ENCODE results near the gene ZNF516. TPM values are rescaled to one million over a fixed set of nuclear protein-coding genes. Genes with fewer than 3 reads are reported as not detected.

The ZNF516 gene
- total RNA-seq, 1 donor from 2014 or later = 108 TPM

DNA sequence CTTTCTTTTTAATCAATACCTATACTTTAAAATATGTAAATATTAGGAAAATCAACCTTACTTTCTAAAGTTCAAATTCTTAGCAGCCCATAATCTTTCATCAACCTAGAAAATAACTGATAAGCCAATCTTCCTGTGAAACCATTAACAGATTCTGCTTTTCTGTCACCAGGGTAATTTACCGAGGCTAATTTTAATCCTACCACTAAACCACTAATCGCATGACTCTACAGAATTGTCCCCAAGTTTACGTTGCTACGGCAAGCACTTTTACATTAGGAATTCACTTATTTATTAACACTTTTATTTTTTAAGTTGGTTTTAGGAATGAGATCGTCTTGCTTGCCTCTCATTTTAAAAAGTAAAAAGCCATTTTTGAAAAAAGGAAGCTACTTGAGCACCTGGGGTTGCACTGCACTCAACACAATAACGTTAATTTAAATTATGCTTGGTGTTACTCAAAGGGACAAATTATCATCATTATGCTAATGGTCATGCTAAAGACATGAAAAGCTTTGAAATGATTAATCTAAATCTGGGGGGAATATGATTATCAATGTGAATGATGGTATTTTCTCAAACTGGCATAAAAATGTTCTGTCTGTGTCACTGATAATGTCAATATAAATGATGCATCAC, 10.2 kb downstream of the ZNF516 start:
- no peak for DNase-seq (ENCODE audit: low spot score, unreplicated experiment)
- peaks cover 64% of the 10 kb centered on the region for H3K4me1 Mint-ChIP-seq (ENCODE audit: low read depth)
- peaks cover 19% of the 10 kb centered on the region for H3K36me3 Mint-ChIP-seq (ENCODE audit: insufficient read depth)
- H3K4me3 Mint-ChIP-seq (ENCODE audit: low read depth) = no peak overlapping the region
- TF ChIP-seq, protein P1, sequence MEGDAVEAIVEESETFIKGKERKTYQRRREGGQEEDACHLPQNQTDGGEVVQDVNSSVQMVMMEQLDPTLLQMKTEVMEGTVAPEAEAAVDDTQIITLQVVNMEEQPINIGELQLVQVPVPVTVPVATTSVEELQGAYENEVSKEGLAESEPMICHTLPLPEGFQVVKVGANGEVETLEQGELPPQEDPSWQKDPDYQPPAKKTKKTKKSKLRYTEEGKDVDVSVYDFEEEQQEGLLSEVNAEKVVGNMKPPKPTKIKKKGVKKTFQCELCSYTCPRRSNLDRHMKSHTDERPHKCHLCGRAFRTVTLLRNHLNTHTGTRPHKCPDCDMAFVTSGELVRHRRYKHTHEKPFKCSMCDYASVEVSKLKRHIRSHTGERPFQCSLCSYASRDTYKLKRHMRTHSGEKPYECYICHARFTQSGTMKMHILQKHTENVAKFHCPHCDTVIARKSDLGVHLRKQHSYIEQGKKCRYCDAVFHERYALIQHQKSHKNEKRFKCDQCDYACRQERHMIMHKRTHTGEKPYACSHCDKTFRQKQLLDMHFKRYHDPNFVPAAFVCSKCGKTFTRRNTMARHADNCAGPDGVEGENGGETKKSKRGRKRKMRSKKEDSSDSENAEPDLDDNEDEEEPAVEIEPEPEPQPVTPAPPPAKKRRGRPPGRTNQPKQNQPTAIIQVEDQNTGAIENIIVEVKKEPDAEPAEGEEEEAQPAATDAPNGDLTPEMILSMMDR (IDR thresholded peaks at IDR 0.05; ENCODE audit: unreplicated experiment) = no peak
- no peaks in the 10 kb centered on the region for H3K27me3 Mint-ChIP-seq
- no peaks in the 10 kb centered on the region for H3K9me3 Mint-ChIP-seq (ENCODE audit: low read depth)
- H3K27ac Mint-ChIP-seq = peak overlapping the region; percentile 86

DNA sequence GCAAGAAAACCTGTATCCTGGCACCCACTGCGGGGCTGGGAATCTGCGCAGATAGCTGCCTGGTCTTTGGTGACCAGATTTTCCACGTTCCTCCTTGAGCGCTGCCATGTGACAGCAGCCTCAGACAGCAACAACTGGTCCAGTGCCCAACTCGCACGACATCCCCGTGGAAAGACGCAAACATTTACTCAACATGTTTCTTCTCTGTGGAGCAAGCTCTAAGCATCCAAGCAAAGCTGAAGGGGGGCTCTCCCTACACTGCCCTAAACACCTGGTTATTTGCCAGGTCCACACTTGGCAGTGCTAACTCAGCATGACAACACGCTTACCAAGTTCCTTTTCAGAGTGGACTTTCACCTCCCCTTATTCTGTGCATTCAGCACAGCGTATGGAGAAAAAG, 11.3 kb downstream of the ZNF516 start:
- no peaks in the 10 kb centered on the region for H3K9me3 Mint-ChIP-seq (ENCODE audit: low read depth)
- peak overlapping the region; percentile 82 for H3K27ac Mint-ChIP-seq
- TF ChIP-seq, protein P1 (IDR thresholded peaks at IDR 0.05; ENCODE audit: unreplicated experiment) = no peak
- H3K4me3 Mint-ChIP-seq (ENCODE audit: low read depth) = no peak overlapping the region
- no peak for DNase-seq (ENCODE audit: low spot score, unreplicated experiment)
- H3K36me3 Mint-ChIP-seq (ENCODE audit: insufficient read depth) = peaks cover 19% of the 10 kb centered on the region
- no peaks in the 10 kb centered on the region for H3K27me3 Mint-ChIP-seq
- peaks cover 56% of the 10 kb centered on the region for H3K4me1 Mint-ChIP-seq (ENCODE audit: low read depth)

DNA sequence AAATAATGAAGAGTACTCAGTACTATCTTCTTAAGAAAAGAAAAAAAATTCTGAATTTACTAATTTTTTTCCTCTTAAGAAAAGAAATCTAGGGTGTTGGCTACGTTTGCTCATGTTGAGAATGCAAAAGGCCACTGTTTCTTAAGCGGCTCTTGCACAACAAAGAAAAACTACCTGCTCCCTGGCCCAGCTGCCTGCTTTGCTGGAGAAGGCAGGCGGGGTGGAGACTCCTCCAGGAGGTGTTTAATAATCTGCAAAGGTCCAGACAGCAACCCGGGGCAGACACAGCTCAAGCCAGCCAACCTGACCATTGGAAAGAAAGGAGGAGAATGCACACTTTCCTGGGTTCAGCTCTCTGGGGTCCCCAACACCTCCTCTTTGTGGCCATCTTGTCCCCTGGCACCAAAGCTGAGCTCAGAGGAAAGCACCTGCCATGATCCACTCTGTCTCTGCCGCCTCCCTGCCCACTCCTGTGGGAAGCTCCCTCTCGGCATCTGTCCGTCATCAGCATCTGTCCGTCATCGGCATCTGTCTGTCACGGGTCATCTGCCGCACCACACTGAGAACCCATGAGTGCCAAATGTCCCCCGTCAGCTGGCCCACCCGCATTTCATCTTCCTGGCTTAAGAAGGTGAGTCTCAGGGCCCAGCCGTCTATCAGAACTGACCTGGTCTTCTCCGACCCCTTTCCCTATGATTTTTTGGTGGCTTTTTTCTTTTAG, 11.9 kb downstream of the ZNF516 start:
- no peak for DNase-seq (ENCODE audit: low spot score, unreplicated experiment)
- H3K27ac Mint-ChIP-seq = peak overlapping the region; percentile 82
- no peak overlapping the region for H3K4me3 Mint-ChIP-seq (ENCODE audit: low read depth)
- H3K9me3 Mint-ChIP-seq (ENCODE audit: low read depth) = no peaks in the 10 kb centered on the region
- peaks cover 52% of the 10 kb centered on the region for H3K4me1 Mint-ChIP-seq (ENCODE audit: low read depth)
- TF ChIP-seq, protein P1 (IDR thresholded peaks at IDR 0.05; ENCODE audit: unreplicated experiment) = no peak
- H3K27me3 Mint-ChIP-seq = no peaks in the 10 kb centered on the region
- H3K36me3 Mint-ChIP-seq (ENCODE audit: insufficient read depth) = peaks cover 19% of the 10 kb centered on the region

DNA sequence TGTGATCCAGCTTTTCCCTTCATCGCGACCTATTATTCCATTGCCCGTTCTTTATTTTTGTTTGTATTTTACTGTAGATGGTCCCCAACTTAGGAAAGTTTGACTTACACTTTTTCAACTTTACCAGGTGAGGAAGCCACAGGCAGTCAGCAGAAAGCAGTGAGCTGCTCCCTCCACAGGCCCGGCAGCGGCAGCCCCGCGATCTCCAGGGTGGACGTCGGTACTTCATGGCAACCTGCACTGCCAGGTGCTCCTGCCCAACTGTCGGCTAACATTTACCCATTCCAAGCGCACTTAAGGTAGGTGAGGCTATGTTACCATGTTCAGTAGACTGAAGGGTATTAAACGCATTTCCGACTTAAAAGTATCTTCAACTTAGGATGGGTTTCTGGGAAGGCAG, 12.8 kb downstream of the ZNF516 start:
- H3K36me3 Mint-ChIP-seq (ENCODE audit: insufficient read depth) = peaks cover 19% of the 10 kb centered on the region
- peaks cover 50% of the 10 kb centered on the region for H3K4me1 Mint-ChIP-seq (ENCODE audit: low read depth)
- no peaks in the 10 kb centered on the region for H3K27me3 Mint-ChIP-seq
- peak overlapping the region; percentile 44 for H3K27ac Mint-ChIP-seq
- H3K4me3 Mint-ChIP-seq (ENCODE audit: low read depth) = no peak overlapping the region
- no peaks in the 10 kb centered on the region for H3K9me3 Mint-ChIP-seq (ENCODE audit: low read depth)
- no peak for DNase-seq (ENCODE audit: low spot score, unreplicated experiment)
- TF ChIP-seq, protein P1 (IDR thresholded peaks at IDR 0.05; ENCODE audit: unreplicated experiment) = no peak

DNA sequence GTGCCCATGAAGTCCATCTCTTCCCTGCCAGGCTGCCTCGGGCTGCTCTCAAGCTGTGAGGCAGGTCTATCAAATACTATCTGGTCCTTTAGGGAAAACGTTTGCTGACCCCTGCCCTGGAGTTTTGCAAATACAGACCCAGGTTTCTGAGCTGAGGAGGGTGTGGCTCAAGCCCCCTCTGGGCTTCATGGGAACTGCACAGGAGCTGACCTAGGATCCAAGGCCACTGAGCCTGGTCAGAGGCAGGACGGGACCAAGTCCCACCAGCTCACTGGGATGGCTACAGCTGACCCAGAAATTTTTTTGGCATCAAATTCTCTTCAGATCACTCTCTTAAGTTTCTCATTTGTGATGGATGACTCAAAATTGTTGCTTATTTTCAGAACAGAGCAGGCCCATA, 14.1 kb downstream of the ZNF516 start:
- Mint-ChIP-seq H3K4me1 (ENCODE audit: low read depth) (peaks cover 45% of the 10 kb centered on the region), H3K27me3 (no peaks in the 10 kb centered on the region), H3K27ac (no peak overlapping the region), H3K9me3 (ENCODE audit: low read depth) (no peaks in the 10 kb centered on the region), H3K36me3 (ENCODE audit: insufficient read depth) (peaks cover 18% of the 10 kb centered on the region), H3K4me3 (ENCODE audit: low read depth) (no peak overlapping the region)
- TF ChIP-seq, protein P1 (IDR thresholded peaks at IDR 0.05; ENCODE audit: unreplicated experiment) = peak; percentile 40
- DNase-seq (ENCODE audit: low spot score, unreplicated experiment) = no peak
